ENCODE results near the gene ZNF8. TPM values are rescaled to one million over a fixed set of nuclear protein-coding genes. Genes with fewer than 3 reads are reported as not detected.
A peak's percentile ranks its signal among the peaks of the same experiment; 100 is the strongest.

Gene ZNF8
- total RNA-seq (2021), result 6.2 and 6.4 TPM in 2 replicates
- Bru-seq, nascent RNA, result percentile 60 among the genes with signal in this experiment
- percentile 91 among the genes with signal in this experiment for BruChase-seq, experiment 1, labeled RNA remaining after a 2-hour chase
- BruChase-seq, experiment 2, labeled RNA remaining after a 6-hour chase, result percentile 77 among the genes with signal in this experiment
- long read RNA-seq, full-length matches to known transcripts, result 2 of 4 reads
- long read RNA-seq, partial matches to known transcripts, result 0 of 4 reads
- long read RNA-seq, other reads (novel, unspliced or antisense), result 2 of 4 reads

DNA sequence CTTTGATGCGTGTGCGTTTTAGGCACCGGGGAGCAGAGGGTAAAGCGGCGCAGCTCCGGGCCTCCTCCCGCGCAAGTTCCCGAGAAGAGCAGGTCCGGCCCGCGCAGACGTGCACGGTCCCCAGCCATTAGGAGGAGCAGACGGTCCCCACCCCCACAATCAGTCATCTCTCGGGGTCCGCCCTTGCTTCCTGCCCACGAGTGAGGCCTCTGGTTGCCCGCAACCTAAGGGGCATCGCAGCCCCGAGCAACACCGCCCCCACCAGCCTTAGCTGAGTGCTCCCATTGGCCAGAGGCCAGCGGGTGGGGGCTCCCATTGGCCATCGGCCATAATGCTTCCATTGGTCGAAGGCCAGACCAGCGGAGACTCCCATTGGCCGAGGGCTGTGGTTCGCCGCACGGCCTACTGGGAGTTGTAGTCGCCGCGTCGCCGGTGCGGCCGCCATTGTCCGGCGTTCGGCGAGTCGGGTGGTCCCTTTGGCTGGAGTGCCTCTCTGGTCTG, at the start of gene ZNF8:
Gene ZNF8 (plus strand): TSS at position 415 of the 501 bp plus-strand sequence. CDS start 127 bp downstream, outside the sequence.
- H3K9me3 ChIP-seq (ENCODE audit: insufficient read depth, low read depth), result no peaks in the 10 kb centered on the region
- no peaks in the 10 kb centered on the region for H3K9me2 ChIP-seq (ENCODE audit: insufficient read depth)
- DNase-seq, result peak; percentile 92 to 97
- intact Hi-C loops (cut with micrococcal nuclease; ENCODE audit: unreplicated experiment), result loop anchor here (1.0 to 2.0 kb wide), 3 partner anchors 27 to 96 kb away; partner anchors contain the start of genes ERVK3-1, ZNF274 and ZSCAN22
- no peaks in the 10 kb centered on the region for H4K20me1 ChIP-seq (ENCODE audit: insufficient read depth)
- H3K4me2 ChIP-seq, result peak within 1 kb of the TSS; percentile 76
- no peaks in the 10 kb centered on the region for H3K36me3 ChIP-seq (ENCODE audit: low read depth)
- CTCF ChIA-PET, result no interaction called here
- H3K27ac ChIP-seq, result 0 out of 2 replicates have a peak within 1 kb of the TSS, but pooled peaks have one; percentile 17
- BruUV-seq (replicated peaks), result no TSS peak
- H3K4me1 ChIP-seq (replicated peaks; ENCODE audit: insufficient read depth), result peaks cover 6% of the 10 kb centered on the region; the same call in 1 of the 2 replicates
- POLR2A ChIA-PET (ENCODE audit: unreplicated experiment), result interaction anchor here (0.6 kb wide), 2 partner anchors 48 to 532 kb away, joined by 4 to 5 read pairs; partner anchors contain the start of genes ZNF776 and ZSCAN22
- peak within 1 kb of the TSS; percentile 95 for H2AFZ ChIP-seq
- peak within 1 kb of the TSS; percentile 79 for H3K4me3 ChIP-seq
- no peak for TF ChIP-seq EZH2 (IDR thresholded peaks at IDR 0.05; ENCODE audit: low read depth)
- TF ChIP-seq, protein P1, sequence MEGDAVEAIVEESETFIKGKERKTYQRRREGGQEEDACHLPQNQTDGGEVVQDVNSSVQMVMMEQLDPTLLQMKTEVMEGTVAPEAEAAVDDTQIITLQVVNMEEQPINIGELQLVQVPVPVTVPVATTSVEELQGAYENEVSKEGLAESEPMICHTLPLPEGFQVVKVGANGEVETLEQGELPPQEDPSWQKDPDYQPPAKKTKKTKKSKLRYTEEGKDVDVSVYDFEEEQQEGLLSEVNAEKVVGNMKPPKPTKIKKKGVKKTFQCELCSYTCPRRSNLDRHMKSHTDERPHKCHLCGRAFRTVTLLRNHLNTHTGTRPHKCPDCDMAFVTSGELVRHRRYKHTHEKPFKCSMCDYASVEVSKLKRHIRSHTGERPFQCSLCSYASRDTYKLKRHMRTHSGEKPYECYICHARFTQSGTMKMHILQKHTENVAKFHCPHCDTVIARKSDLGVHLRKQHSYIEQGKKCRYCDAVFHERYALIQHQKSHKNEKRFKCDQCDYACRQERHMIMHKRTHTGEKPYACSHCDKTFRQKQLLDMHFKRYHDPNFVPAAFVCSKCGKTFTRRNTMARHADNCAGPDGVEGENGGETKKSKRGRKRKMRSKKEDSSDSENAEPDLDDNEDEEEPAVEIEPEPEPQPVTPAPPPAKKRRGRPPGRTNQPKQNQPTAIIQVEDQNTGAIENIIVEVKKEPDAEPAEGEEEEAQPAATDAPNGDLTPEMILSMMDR (conservative IDR thresholded peaks at IDR 0.05), result no peak
- no peaks in the 10 kb centered on the region for H3K27me3 ChIP-seq (ENCODE audit: insufficient read depth, low read depth)
- H3F3A ChIP-seq (ENCODE audit: insufficient read depth, low read depth), result peaks cover 6% of the 10 kb centered on the region; the same call in 1 of the 2 replicates
- peaks cover 26% of the 10 kb centered on the region for H3K79me2 ChIP-seq (ENCODE audit: low read depth)

DNA sequence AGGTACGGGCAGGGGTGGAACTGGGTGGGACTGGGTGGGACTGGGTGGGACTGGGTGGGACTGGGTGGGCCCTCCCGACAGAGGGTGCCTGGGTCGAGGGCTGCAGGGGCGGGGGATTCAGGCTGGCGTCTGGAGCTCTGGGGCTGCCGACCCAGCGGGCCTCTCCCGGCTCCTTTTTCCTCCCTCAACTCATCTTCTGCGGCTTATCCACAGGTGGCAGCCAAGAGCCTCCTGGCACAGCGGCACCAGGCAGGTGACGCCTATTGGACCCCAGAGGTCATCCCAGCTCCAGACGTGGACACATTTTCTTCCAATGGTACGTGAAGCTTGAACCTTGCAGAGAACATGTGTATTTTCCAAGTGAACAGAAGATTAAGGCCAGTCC, 49.5 kb upstream of the ZNF8 start:
- peaks cover 15% of the 10 kb centered on the region for H3K79me2 ChIP-seq (ENCODE audit: low read depth)
- 0 out of 2 replicates have a peak overlapping the region, but pooled peaks have one; percentile 95 for H2AFZ ChIP-seq
- DNase-seq, result no peak
- no peaks in the 10 kb centered on the region for H3K4me1 ChIP-seq (replicated peaks; ENCODE audit: insufficient read depth)
- peaks cover 27% of the 10 kb centered on the region for H3K36me3 ChIP-seq (ENCODE audit: low read depth)
- peak overlapping the region; percentile 87 for H3K4me2 ChIP-seq
- no peaks in the 10 kb centered on the region for H3K9me2 ChIP-seq (ENCODE audit: insufficient read depth)
- intact Hi-C loops (cut with micrococcal nuclease; ENCODE audit: unreplicated experiment), result no loop called here
- no peak for TF ChIP-seq EZH2 (IDR thresholded peaks at IDR 0.05; ENCODE audit: low read depth)
- peaks cover 18% of the 10 kb centered on the region for H3K9me3 ChIP-seq (ENCODE audit: insufficient read depth, low read depth)
- no peaks in the 10 kb centered on the region for H4K20me1 ChIP-seq (ENCODE audit: insufficient read depth)
- H3F3A ChIP-seq (ENCODE audit: insufficient read depth, low read depth), result peaks cover 6% of the 10 kb centered on the region; the same call in 1 of the 2 replicates
- H3K27ac ChIP-seq, result no peak overlapping the region
- BruUV-seq (replicated peaks), result no TSS peak
- no peaks in the 10 kb centered on the region for H3K27me3 ChIP-seq (ENCODE audit: insufficient read depth, low read depth)
- CTCF ChIA-PET, result interaction anchor here (0.5 kb wide), 1 partner anchor 45 kb away, joined by 3 read pairs; no protein-coding TSS in a partner anchor
- H3K4me3 ChIP-seq, result peak overlapping the region; percentile 75; the same call in 1 of the 2 replicates
- POLR2A ChIA-PET (ENCODE audit: unreplicated experiment), result no interaction called here

DNA sequence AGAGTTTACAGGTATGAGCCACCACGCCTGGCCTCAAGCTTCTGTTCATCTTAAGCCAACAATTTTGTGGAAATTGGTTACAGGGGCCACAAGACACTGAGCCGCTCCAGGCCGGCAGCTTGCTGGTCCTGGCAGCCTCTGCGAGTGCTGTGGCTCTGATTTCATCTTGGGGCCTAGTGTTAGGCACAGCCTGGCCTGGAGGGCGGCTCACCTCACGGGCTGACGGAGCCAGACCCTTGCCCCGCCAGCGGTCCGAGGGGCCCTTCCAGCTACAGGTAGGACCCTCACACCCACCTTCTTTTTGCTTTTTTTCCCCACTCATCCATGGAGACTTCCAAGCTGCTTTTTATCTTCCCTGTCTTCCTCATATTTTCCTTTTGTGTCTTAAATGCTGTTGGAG, 41.4 kb upstream of the ZNF8 start:
- ChIA-PET CTCF (no interaction called here), POLR2A (ENCODE audit: unreplicated experiment) (no interaction called here)
- no peaks in the 10 kb centered on the region for H3K9me2 ChIP-seq (ENCODE audit: insufficient read depth)
- no peak for DNase-seq
- intact Hi-C loops (cut with micrococcal nuclease; ENCODE audit: unreplicated experiment), result no loop called here
- H3K27ac ChIP-seq, result no peak overlapping the region
- no peak overlapping the region for H3K4me3 ChIP-seq
- no TSS peak for BruUV-seq (replicated peaks)
- H3K36me3 ChIP-seq (ENCODE audit: low read depth), result peaks cover 21% of the 10 kb centered on the region
- H3K4me1 ChIP-seq (replicated peaks; ENCODE audit: insufficient read depth), result no peaks in the 10 kb centered on the region
- H3K9me3 ChIP-seq (ENCODE audit: insufficient read depth, low read depth), result peaks cover 8% of the 10 kb centered on the region; the same call in 1 of the 2 replicates
- H2AFZ ChIP-seq, result no peak overlapping the region
- no peak overlapping the region for H3K4me2 ChIP-seq
- H3K27me3 ChIP-seq (ENCODE audit: insufficient read depth, low read depth), result no peaks in the 10 kb centered on the region
- no peaks in the 10 kb centered on the region for H3K79me2 ChIP-seq (ENCODE audit: low read depth)
- H4K20me1 ChIP-seq (ENCODE audit: insufficient read depth), result no peaks in the 10 kb centered on the region
- no peaks in the 10 kb centered on the region for H3F3A ChIP-seq (ENCODE audit: insufficient read depth, low read depth)
- TF ChIP-seq EZH2 (IDR thresholded peaks at IDR 0.05; ENCODE audit: low read depth), result no peak
- TF ChIP-seq, protein P1 (conservative IDR thresholded peaks at IDR 0.05), result no peak

Measured in PC-9 (cell line).